Measurements from ENCODE around the gene TPGS2.

TPGS2 gene

DNA sequence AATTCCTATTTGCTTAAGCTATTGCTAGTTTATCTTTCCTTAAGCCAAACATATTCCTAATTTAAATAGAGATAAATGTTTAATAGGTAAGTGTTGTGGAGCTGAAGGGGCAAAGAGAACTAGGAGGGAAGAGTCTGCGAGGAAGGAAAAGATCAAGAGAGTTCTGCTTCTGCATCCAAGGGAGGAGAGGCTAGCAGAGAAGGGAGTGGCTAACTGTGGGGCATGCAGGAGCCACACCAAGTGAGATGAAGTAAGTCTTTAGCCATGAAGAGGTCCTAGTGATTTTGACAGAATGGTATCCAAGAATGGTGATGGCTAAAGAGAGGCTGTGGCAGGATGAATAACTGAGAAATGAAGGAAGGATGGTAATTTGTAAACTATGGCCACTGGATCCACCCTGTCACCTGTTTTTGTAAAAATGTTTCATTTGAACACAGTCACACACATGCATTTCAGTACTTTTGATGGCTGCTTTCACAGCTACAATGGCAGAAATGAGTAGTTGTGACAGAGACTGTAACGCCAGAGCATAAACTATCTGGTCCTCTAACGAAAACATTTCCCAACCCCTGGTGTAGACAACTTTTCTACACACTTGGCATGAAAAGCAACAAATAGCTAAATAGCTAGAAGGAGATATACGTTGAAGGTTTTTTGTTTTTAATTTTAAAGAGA lies 15.6 kb downstream of the TPGS2 start:
- H3K9ac ChIP-seq (ENCODE audit: low read depth, low read length): no peak overlapping the region
- no peaks in the 10 kb centered on the region for H3K9me3 ChIP-seq (ENCODE audit: control insufficient read depth, insufficient read depth, low read length)
- peaks cover 5% of the 10 kb centered on the region for H3K36me3 ChIP-seq (ENCODE audit: insufficient read depth, low read length)
- H3K4me1 ChIP-seq (ENCODE audit: insufficient read depth, low read length): no peaks in the 10 kb centered on the region

DNA sequence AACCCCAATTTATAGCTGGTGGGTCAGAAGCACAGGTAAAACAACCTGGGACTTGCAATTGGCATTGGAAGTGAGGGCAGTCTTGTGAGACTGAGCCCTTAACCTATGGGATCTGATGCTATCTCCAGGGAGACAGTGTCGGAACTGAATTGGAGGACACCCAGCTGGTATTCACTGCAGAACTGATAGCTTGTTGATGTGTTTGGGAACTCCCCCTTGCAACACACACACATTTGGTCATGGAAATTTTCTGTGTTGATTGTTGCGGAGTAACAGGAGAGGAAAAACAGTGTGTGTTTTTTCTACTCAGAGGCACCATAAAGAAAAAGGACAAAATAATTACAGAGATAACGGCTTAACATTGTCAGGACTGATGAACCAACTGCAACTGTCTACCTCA lies 16.1 kb downstream of the TPGS2 start:
- Histone ChIP-seq H3K9me3 (ENCODE audit: control insufficient read depth, insufficient read depth, low read length) (no peaks in the 10 kb centered on the region), H3K36me3 (ENCODE audit: insufficient read depth, low read length) (peaks cover 6% of the 10 kb centered on the region), H3K9ac (ENCODE audit: low read depth, low read length) (no peak overlapping the region), H3K4me1 (ENCODE audit: insufficient read depth, low read length) (no peaks in the 10 kb centered on the region)

- Histone ChIP-seq H3K4me1 (ENCODE audit: insufficient read depth, low read length) (no peaks in the 10 kb centered on the region), H3K9me3 (ENCODE audit: control insufficient read depth, insufficient read depth, low read length) (no peaks in the 10 kb centered on the region), H3K9ac (ENCODE audit: low read depth, low read length) (no peak overlapping the region), H3K36me3 (ENCODE audit: insufficient read depth, low read length) (peaks cover 4% of the 10 kb centered on the region)
These were observed 16.8 kb downstream of the TPGS2 start for GRCh38 chr18:36811955-36812354.

GRCh38 chr18:36811430-36811829 lies 17.4 kb downstream of the TPGS2 start:
- Histone ChIP-seq H3K9me3 (ENCODE audit: control insufficient read depth, insufficient read depth, low read length) (no peaks in the 10 kb centered on the region), H3K36me3 (ENCODE audit: insufficient read depth, low read length) (peaks cover 4% of the 10 kb centered on the region), H3K9ac (ENCODE audit: low read depth, low read length) (no peak overlapping the region), H3K4me1 (ENCODE audit: insufficient read depth, low read length) (no peaks in the 10 kb centered on the region)

DNA sequence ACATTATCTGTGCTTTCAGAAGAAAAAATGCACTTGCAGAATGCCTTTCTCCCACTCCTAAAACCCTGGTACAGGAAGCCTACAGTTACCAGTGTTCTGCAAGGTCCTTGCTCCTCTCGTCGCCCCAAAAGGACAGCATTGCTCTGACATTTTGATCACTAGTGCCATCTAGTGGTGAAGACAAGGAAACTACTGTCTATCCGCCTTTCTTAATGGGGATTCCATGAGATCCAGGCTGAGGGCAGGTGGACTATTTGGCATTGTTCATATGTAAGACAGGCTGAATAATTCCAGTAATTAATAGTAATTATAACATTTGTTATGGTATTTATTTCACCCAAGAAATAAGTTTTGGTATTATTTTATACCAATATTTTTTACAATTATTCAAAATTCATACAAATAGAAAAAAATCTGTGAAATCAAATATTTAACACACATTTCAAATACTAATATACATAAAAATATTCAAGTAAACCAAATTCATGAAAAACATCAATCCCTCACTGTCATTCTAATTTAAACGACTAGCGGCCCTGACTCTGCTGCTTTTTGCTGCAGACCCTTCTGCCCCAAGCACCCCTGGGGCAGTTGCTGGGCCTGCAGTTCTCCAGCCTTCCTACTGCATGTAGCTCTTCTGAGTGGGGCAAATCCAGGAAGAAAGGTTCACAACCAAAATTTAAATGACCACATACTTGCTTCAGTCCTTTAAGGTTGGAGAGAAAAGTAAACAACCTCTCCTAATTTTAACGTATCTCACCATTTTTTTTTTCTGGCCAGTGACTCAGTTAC lies 19.0 kb downstream of the TPGS2 start:
- H3K4me1 ChIP-seq (ENCODE audit: insufficient read depth, low read length): no peaks in the 10 kb centered on the region
- H3K36me3 ChIP-seq (ENCODE audit: insufficient read depth, low read length): peaks cover 7% of the 10 kb centered on the region
- no peaks in the 10 kb centered on the region for H3K9me3 ChIP-seq (ENCODE audit: control insufficient read depth, insufficient read depth, low read length)
- H3K9ac ChIP-seq (ENCODE audit: low read depth, low read length): no peak overlapping the region

DNA sequence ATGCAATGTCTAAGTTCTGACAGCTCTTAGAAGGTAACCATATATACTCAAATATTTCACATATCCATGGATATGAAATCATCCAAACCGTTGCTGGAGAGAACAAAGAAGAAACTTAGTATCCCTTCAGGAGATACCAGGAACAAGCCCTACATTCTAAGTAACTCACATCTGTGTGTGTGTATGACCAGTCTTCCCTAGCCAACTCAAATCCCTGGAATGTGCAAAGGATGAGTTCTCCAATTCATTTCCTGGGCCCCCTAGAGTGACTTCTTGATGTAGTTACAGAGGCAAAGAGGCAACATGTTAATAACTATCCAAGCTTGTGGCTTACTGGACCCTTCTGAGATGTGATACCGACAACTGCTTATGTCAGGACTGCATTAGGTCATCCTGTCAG lies 20.1 kb downstream of the TPGS2 start:
- H3K9me3 ChIP-seq (ENCODE audit: control insufficient read depth, insufficient read depth, low read length): no peaks in the 10 kb centered on the region
- H3K9ac ChIP-seq (ENCODE audit: low read depth, low read length): no peak overlapping the region
- no peaks in the 10 kb centered on the region for H3K4me1 ChIP-seq (ENCODE audit: insufficient read depth, low read length)
- peaks cover 18% of the 10 kb centered on the region for H3K36me3 ChIP-seq (ENCODE audit: insufficient read depth, low read length)

- Histone ChIP-seq H3K4me1 (ENCODE audit: insufficient read depth, low read length) (no peaks in the 10 kb centered on the region), H3K9ac (ENCODE audit: low read depth, low read length) (no peak overlapping the region), H3K9me3 (ENCODE audit: control insufficient read depth, insufficient read depth, low read length) (no peaks in the 10 kb centered on the region), H3K36me3 (ENCODE audit: insufficient read depth, low read length) (peaks cover 24% of the 10 kb centered on the region; the same call in 1 of the 2 replicates)
These were observed 23.7 kb downstream of the TPGS2 start for GRCh38 chr18:36805105-36805504.

GRCh38 chr18:36798738-36799473 lies 29.9 kb downstream of the TPGS2 start:
- no peaks in the 10 kb centered on the region for H3K4me1 ChIP-seq (ENCODE audit: insufficient read depth, low read length)
- no peak overlapping the region for H3K9ac ChIP-seq (ENCODE audit: low read depth, low read length)
- no peaks in the 10 kb centered on the region for H3K9me3 ChIP-seq (ENCODE audit: control insufficient read depth, insufficient read depth, low read length)
- peaks cover 20% of the 10 kb centered on the region; the same call in 1 of the 2 replicates for H3K36me3 ChIP-seq (ENCODE audit: insufficient read depth, low read length)

GRCh38 chr18:36792634-36793283 lies 36.0 kb downstream of the TPGS2 start:
- no peak overlapping the region for H3K9ac ChIP-seq (ENCODE audit: low read depth, low read length)
- H3K4me1 ChIP-seq (ENCODE audit: insufficient read depth, low read length): no peaks in the 10 kb centered on the region
- H3K36me3 ChIP-seq (ENCODE audit: insufficient read depth, low read length): peaks cover 13% of the 10 kb centered on the region
- 0 out of 2 replicates have a peak, but pooled peaks cover 3% of the 10 kb centered on the region for H3K9me3 ChIP-seq (ENCODE audit: control insufficient read depth, insufficient read depth, low read length)

- H3K36me3 ChIP-seq (ENCODE audit: insufficient read depth, low read length): peaks cover 3% of the 10 kb centered on the region
- 0 out of 2 replicates have a peak, but pooled peaks cover 3% of the 10 kb centered on the region for H3K9me3 ChIP-seq (ENCODE audit: control insufficient read depth, insufficient read depth, low read length)
- no peaks in the 10 kb centered on the region for H3K4me1 ChIP-seq (ENCODE audit: insufficient read depth, low read length)
- no peak overlapping the region for H3K9ac ChIP-seq (ENCODE audit: low read depth, low read length)
These were observed 42.1 kb downstream of the TPGS2 start for GRCh38 chr18:36786686-36787085.

DNA sequence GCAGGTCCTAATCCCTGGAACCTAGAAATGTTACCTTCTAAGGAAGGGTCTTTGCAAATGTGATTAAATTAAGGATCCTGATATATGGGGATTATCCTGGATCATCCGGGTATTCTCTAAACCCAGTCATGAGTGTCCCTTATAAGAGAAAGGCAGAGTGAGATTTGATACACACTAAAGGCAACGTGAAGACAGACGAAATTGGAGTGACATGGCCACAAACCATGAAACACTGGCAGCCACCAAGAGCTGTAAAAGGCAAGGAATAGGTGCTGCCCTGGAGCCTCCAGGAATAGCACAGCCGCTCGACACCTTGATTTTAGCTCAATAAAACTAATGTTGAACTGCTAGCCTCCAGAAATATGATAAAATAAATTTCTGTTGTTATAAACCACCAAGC lies 45.0 kb downstream of the TPGS2 start:
- no peaks in the 10 kb centered on the region for H3K4me1 ChIP-seq (ENCODE audit: insufficient read depth, low read length)
- no peaks in the 10 kb centered on the region for H3K36me3 ChIP-seq (ENCODE audit: insufficient read depth, low read length)
- H3K9me3 ChIP-seq (ENCODE audit: control insufficient read depth, insufficient read depth, low read length): no peaks in the 10 kb centered on the region
- no peak overlapping the region for H3K9ac ChIP-seq (ENCODE audit: low read depth, low read length)

DNA sequence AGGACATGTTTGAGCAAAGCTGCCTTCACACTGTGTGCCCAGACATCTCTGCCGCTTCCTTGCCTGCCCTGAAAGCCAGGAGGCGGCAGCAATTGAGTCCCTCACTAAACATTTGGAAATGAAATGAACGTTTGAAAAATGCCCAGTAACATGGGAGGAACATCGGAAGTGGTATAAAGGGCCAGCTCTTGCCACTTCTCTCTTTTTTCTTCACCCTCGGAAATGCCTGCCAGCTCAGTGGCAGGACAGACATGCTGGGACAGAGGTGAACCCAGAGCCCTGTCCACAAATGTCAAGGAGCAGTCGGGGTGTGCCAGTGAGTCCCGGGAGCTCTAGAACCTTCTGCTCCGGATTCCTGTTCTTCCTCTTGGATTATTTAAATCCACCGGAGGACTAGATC lies 46.1 kb downstream of the TPGS2 start:
- H3K36me3 ChIP-seq (ENCODE audit: insufficient read depth, low read length): no peaks in the 10 kb centered on the region
- H3K9ac ChIP-seq (ENCODE audit: low read depth, low read length): no peak overlapping the region
- H3K4me1 ChIP-seq (ENCODE audit: insufficient read depth, low read length): no peaks in the 10 kb centered on the region
- no peaks in the 10 kb centered on the region for H3K9me3 ChIP-seq (ENCODE audit: control insufficient read depth, insufficient read depth, low read length)

GRCh38 chr18:36780748-36781147 lies 48.1 kb downstream of the TPGS2 start:
- no peaks in the 10 kb centered on the region for H3K36me3 ChIP-seq (ENCODE audit: insufficient read depth, low read length)
- H3K9me3 ChIP-seq (ENCODE audit: control insufficient read depth, insufficient read depth, low read length): no peaks in the 10 kb centered on the region
- H3K4me1 ChIP-seq (ENCODE audit: insufficient read depth, low read length): no peaks in the 10 kb centered on the region
- H3K9ac ChIP-seq (ENCODE audit: low read depth, low read length): no peak overlapping the region

DNA sequence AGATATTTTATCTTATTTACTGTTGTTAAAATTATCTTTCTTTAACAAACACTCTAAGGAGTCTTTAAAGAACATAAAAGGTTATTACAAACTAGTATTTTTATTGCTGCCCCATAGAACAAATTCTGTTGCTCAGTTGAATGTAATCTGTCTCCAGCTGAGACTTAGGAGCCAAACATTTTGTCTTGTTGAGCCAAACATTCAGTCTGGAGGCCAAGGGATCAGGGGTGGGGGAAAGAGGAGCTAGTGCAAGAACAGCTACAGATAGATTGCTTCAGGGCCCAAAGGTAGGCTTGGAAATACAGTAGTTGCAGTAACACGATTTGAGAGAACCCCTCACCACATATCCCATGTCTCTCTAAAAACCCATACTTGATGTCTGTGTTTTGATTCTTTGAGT lies 51.2 kb downstream of the TPGS2 start:
- H3K36me3 ChIP-seq (ENCODE audit: insufficient read depth, low read length): no peaks in the 10 kb centered on the region
- no peak overlapping the region for H3K9ac ChIP-seq (ENCODE audit: low read depth, low read length)

More for the DNA sequence above, 51.2 kb downstream of the TPGS2 start:
- peaks cover 5% of the 10 kb centered on the region for H3K4me1 ChIP-seq (ENCODE audit: insufficient read depth, low read length)
- no peaks in the 10 kb centered on the region for H3K9me3 ChIP-seq (ENCODE audit: control insufficient read depth, insufficient read depth, low read length)

All from ES-I3 (cell line).